Astrocyte (in vitro differentiated cells and primary cell): Measurements from ENCODE around the gene MIPOL1.

Experiments used
- EZH2 ChIP-seq: IDR thresholded peaks from 2 replicates; pipeline ENCODE4 v1.6.1; 2012; ENCODE audit warnings: mild to moderate bottlenecking, low read length, inconsistent platforms; ENCODE audit not compliant: insufficient read depth
- TF ChIP-seq, protein P1 (sequence below): IDR thresholded peaks from 2 replicates; pipeline ENCODE4 v1.5.1; 2011; ENCODE audit warnings: low read depth, mild to moderate bottlenecking, inconsistent platforms, low read length, moderate library complexity; ENCODE audit not compliant: insufficient read depth

DNA sequence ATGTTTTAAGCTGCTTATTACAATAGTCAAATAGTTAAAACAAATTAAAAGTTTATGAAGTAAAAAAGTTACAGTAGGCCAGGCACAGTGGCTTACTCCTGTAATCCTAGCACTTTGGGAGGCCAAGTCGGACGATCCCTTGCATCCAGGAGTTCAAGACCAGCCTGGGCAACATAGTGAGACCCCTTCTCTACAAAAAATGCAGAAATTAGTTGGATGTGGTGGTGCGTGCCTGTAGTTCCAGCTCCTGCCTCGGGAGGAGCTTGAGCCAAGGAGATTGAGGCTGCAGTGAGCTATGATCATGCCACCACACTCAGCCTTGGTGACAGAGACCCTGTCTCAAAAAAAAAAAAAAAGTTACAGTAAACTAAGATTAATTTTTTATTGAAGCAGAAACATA lies 142.6 kb downstream of the MIPOL1 start:
- TF ChIP-seq, protein P1, sequence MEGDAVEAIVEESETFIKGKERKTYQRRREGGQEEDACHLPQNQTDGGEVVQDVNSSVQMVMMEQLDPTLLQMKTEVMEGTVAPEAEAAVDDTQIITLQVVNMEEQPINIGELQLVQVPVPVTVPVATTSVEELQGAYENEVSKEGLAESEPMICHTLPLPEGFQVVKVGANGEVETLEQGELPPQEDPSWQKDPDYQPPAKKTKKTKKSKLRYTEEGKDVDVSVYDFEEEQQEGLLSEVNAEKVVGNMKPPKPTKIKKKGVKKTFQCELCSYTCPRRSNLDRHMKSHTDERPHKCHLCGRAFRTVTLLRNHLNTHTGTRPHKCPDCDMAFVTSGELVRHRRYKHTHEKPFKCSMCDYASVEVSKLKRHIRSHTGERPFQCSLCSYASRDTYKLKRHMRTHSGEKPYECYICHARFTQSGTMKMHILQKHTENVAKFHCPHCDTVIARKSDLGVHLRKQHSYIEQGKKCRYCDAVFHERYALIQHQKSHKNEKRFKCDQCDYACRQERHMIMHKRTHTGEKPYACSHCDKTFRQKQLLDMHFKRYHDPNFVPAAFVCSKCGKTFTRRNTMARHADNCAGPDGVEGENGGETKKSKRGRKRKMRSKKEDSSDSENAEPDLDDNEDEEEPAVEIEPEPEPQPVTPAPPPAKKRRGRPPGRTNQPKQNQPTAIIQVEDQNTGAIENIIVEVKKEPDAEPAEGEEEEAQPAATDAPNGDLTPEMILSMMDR = no peak
- no peak for TF ChIP-seq EZH2
